ENCODE data around the gene IFIT3. TPM values are rescaled to one million over a fixed set of nuclear protein-coding genes. Genes with fewer than 3 reads are reported as not detected.

The IFIT3 gene
- total RNA-seq, 1 experiment from 2014 or later, result 0.55 TPM

DNA sequence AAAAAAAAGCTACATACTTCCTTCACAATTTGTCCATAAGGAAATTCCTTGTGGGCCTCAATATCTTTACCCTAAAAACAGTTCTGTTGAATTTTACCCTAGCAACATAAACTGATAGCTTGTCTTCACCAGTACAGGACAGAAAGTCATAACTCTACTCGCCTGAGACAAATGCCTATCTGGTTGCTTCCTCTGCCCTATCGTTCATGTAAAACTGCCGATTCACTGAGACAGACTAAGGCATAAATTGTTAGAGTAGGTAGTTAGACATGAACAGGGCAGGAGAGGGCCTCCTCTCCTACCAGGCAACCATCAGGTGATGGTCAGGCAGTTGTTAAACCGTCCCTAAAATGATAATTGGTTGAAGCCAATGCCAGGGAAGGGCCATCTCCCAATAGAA is 25.0 kb downstream of the IFIT3 start:
- Histone ChIP-seq H2BK5ac (ENCODE audit: insufficient read length, low read length) (no peak overlapping the region), H3T11ph (ENCODE audit: low read length) (no peak overlapping the region), H3K4ac (ENCODE audit: low read depth, low read length) (no peak overlapping the region), H2BK15ac (ENCODE audit: low read depth, low read length) (no peak overlapping the region), H3K27ac (ENCODE audit: insufficient read length, low read depth, low read length) (no peak overlapping the region), H2BK12ac (ENCODE audit: insufficient read length, low read depth, low read length) (no peak overlapping the region), H4K5ac (ENCODE audit: insufficient read length, low read depth, low read length) (no peak overlapping the region), H2BK20ac (ENCODE audit: low read depth, low read length, poor library complexity, severe bottlenecking) (no peak overlapping the region), H3K9me3 (ENCODE audit: control insufficient read depth, low read depth, low read length) (no peaks in the 10 kb centered on the region), H3K23ac (ENCODE audit: insufficient read length, low read depth, low read length) (no peak overlapping the region), H4K20me1 (ENCODE audit: control insufficient read depth, insufficient read depth, insufficient read length) (no peaks in the 10 kb centered on the region), H3K56ac (ENCODE audit: insufficient read length, low read depth, low read length) (no peak overlapping the region), H3K4me2 (ENCODE audit: insufficient read depth, insufficient read length, low read length) (no peak overlapping the region), H4K8ac (replicated peaks; ENCODE audit: insufficient read length, low read depth, low read length) (no peak overlapping the region), H3K9ac (ENCODE audit: extremely low read depth, insufficient read length, low read length) (no peak overlapping the region), H2AFZ (ENCODE audit: low read length) (no peak overlapping the region), H3K79me2 (ENCODE audit: insufficient read depth, low read length) (no peaks in the 10 kb centered on the region), H3K14ac (ENCODE audit: insufficient read depth, low read length) (no peak overlapping the region), H3K4me1 (ENCODE audit: insufficient read depth, low read length) (peaks cover 10% of the 10 kb centered on the region; the same call in 1 of the 2 replicates), H2AK5ac (ENCODE audit: insufficient read length, low read length) (no peak overlapping the region), H4K91ac (ENCODE audit: insufficient read length, low read depth, low read length) (no peak overlapping the region), H3K27me3 (ENCODE audit: insufficient read depth, low read length) (no peaks in the 10 kb centered on the region), H2BK120ac (ENCODE audit: low read depth, low read length, poor library complexity, severe bottlenecking) (no peak overlapping the region), H3K18ac (ENCODE audit: insufficient read length, low read depth, low read length) (no peak overlapping the region), H3K79me1 (ENCODE audit: insufficient read depth, low read depth, low read length, poor library complexity, severe bottlenecking) (no peaks in the 10 kb centered on the region), H3K23me2 (ENCODE audit: insufficient read length, low read depth, low read length, poor library complexity, severe bottlenecking) (no peaks in the 10 kb centered on the region)
- no peak overlapping the region for H3K4me3 Mint-ChIP-seq
- no peak overlapping the region for H3K27ac Mint-ChIP-seq
- WGBS (ENCODE audit: extremely low coverage, insufficient read length, low lambda C conversion rate), result no CpG with 5 or more reads among the region's 4 CpGs
- peaks cover 45 to 47% of the 10 kb centered on the region in 2 experiments for H3K4me1 Mint-ChIP-seq
- peaks cover 0 to 10% (median 10%) of the 10 kb centered on the region in 3 experiments; a peak in 5 of 7 replicates for H3K36me3 Mint-ChIP-seq (ENCODE audit: insufficient read depth in 1 of 3, low read depth in 3 of 3)
- no peaks in the 10 kb centered on the region for H3K27me3 Mint-ChIP-seq (ENCODE audit: low read depth)
- TF ChIP-seq, protein P1, sequence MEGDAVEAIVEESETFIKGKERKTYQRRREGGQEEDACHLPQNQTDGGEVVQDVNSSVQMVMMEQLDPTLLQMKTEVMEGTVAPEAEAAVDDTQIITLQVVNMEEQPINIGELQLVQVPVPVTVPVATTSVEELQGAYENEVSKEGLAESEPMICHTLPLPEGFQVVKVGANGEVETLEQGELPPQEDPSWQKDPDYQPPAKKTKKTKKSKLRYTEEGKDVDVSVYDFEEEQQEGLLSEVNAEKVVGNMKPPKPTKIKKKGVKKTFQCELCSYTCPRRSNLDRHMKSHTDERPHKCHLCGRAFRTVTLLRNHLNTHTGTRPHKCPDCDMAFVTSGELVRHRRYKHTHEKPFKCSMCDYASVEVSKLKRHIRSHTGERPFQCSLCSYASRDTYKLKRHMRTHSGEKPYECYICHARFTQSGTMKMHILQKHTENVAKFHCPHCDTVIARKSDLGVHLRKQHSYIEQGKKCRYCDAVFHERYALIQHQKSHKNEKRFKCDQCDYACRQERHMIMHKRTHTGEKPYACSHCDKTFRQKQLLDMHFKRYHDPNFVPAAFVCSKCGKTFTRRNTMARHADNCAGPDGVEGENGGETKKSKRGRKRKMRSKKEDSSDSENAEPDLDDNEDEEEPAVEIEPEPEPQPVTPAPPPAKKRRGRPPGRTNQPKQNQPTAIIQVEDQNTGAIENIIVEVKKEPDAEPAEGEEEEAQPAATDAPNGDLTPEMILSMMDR (conservative IDR thresholded peaks at IDR 0.05), result no peak
- peaks cover 2 to 12% of the 10 kb centered on the region in 2 experiments; a peak in 3 of 5 replicates for H3K9me3 Mint-ChIP-seq
- no peak for DNase-seq

Data from H9 (cell line).